ENCODE measurements around the gene RAB39A. TPM values are rescaled to one million over a fixed set of nuclear protein-coding genes. Genes with fewer than 3 reads are reported as not detected.
"Not testable (repeated sequence)": the region's sequence is repeated elsewhere in the genome, so short reads cannot be mapped to it uniquely, and the experiment has no call there.

Gene RAB39A
- 0.94 and 1.1 TPM in 2 replicates for polyA plus RNA-seq (2011; rRNA removed)
- 0.32 and 0.39 TPM in 2 replicates for polyA plus RNA-seq (2012; cell fraction: cytosol; rRNA removed)
- polyA plus RNA-seq (2012; cell fraction: nucleus; rRNA removed) = 0.05 and 0.10 TPM in 2 replicates
- polyA plus RNA-seq (2017; fragmentation: RNase III; extraction: RNeasy Plus Mini Kit Qiagen cat#74134 plus additional on column Dnase treatment) = 0.42 to 1.1 TPM (median 0.93 TPM) in 3 replicates
- polyA minus RNA-seq (2011; rRNA and poly(A)+ RNA removed) = 0.25 and 0.44 TPM in 2 replicates

- peaks cover 4% of the 10 kb centered on the region; the same call in 1 of the 3 replicates for H3K4me1 ChIP-seq
- no peak for TF ChIP-seq FOSL2 (IDR thresholded peaks at IDR 0.05)
- no peak for TF ChIP-seq FOSL2 (CRISPR knock-in tag; IDR thresholded peaks at IDR 0.05)
- TF ChIP-seq KDM5A (IDR thresholded peaks at IDR 0.05) = no peak
- no peak for TF ChIP-seq HEYL (CRISPR knock-in tag; IDR thresholded peaks at IDR 0.05)
- TF ChIP-seq MAX (IDR thresholded peaks at IDR 0.05) = peak; percentile 52; the same call in 1 of the 2 replicates
- no peak for TF ChIP-seq CHD4 (IDR thresholded peaks at IDR 0.05; ENCODE audit: borderline replicate concordance)
- peak; percentile 26; the same call in 1 of the 2 replicates for TF ChIP-seq USF2 (IDR thresholded peaks at IDR 0.05)
- peak; percentile 82 for TF ChIP-seq E2F6 (IDR thresholded peaks at IDR 0.05; ENCODE audit: borderline replicate concordance, low read depth)
- no peak for TF ChIP-seq RNF2 (IDR thresholded peaks at IDR 0.05; ENCODE audit: borderline replicate concordance, low read depth)
- peak; percentile 95 for TF ChIP-seq PBX3 (IDR thresholded peaks at IDR 0.05)
- TF ChIP-seq HOXB5 (CRISPR knock-in tag; IDR thresholded peaks at IDR 0.05) = no peak
- peak; percentile 84 for TF ChIP-seq REST (IDR thresholded peaks at IDR 0.05)
- TF ChIP-seq NPAS2 (CRISPR knock-in tag; IDR thresholded peaks at IDR 0.05; ENCODE audit: borderline replicate concordance) = no peak
- TF ChIP-seq ATOH8 (CRISPR knock-in tag; IDR thresholded peaks at IDR 0.05; ENCODE audit: low read depth) = no peak
- no peak for TF ChIP-seq HES2 (IDR thresholded peaks at IDR 0.05)
- TF ChIP-seq JUNB (IDR thresholded peaks at IDR 0.05) = no peak
- ATAC-seq (peak; percentile 97 to 98), DNase-seq (ENCODE audit: low read depth in 1 of 2, low spot score in 1 of 2) (peak; percentile 96 to 97), FAIRE-seq (no peak)
- no peaks in the 10 kb centered on the region for H3K9me3 ChIP-seq
- ChIA-PET CTCF (no interaction called here), POLR2A (no interaction called here)
- H3K4me2 ChIP-seq = peak within 1 kb of the TSS; percentile 96
- peak within 1 kb of the TSS in 1 of 2 experiments; percentile 74; a peak in 3 of 6 replicates for H3K27ac ChIP-seq
- H3K4me3 ChIP-seq = peak within 1 kb of the TSS; percentile 76
- 1% methylated on average over 16 of the region's 61 CpGs for WGBS (ENCODE audit: missing lambda C conversion rate)
These were observed at the start of gene RAB39A for GRCh38 chr11:107928046-107928766. TSS of gene RAB39A (plus strand) at chr11:107928448. CDS start at chr11:107928569, 121 bp downstream.

- WGBS (ENCODE audit: missing lambda C conversion rate) = 87% methylated on average over 7 of the region's 9 CpGs
- H3K4me1 ChIP-seq; H3K4me3 ChIP-seq; H3K27ac ChIP-seq; DNase-seq (ENCODE audit: low read depth in 1 of 2, low spot score in 1 of 2); H3K9me3 ChIP-seq; FAIRE-seq; ATAC-seq; H3K4me2 ChIP-seq; POLR2A ChIA-PET: not testable (repeated sequence)
- CTCF ChIA-PET = interaction anchor here (1.0 kb wide), 1 partner anchor 16 kb away, joined by 3 read pairs; no protein-coding TSS in a partner anchor
These were observed 46.8 kb upstream of the RAB39A start for GRCh38 chr11:107881471-107881870.

Data from A549 (cell line).